ENCODE data around the gene CYSLTR2.

CYSLTR2 gene

DNA sequence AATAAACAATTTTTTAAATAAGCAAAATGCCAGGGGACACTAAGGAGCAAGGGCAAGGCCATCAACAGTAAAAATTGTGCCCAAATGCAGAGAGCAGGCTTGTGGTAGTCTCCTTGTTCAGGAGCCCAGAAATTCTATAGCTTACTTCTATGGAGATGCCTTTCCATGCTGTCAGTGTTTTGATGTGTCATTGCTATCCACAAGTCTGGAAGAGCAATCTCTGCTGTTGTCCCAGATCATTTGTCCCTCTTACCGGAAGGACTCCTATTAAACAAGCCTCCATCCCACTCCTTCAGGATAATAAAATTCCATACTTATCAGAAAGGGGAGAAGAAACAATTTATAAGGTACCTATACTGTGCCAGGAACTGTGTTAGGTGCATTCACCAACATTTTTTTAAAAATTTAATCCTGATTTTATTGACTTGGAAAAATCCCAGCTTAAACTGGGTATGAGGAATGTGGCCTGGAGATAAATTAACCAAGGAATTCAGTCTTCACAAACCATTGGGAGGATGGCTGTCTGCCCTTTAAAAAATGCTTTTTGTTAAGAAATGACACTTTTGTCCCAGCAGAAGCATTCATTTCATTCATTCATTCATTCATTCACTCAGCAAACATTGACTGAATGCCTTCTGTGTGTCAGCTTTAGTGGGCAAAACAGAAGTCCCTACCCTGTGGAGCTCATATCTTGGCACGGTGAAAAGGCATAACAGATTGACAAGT lies 26.8 kb upstream of the CYSLTR2 start:
- no peak for DNase-seq (ENCODE audit: low read depth, low spot score)
- Histone ChIP-seq H3K4me3 (no peak overlapping the region), H3K36me3 (ENCODE audit: insufficient read depth, low read length) (no peaks in the 10 kb centered on the region), H3K9ac (ENCODE audit: insufficient read length) (no peak overlapping the region), H3K27ac (no peak overlapping the region), H3K9me3 (ENCODE audit: low read depth, low read length) (no peaks in the 10 kb centered on the region)
- no peak for TF ChIP-seq EZH2 (IDR thresholded peaks at IDR 0.05)
- no peak for TF ChIP-seq POLR2AphosphoS5 (IDR thresholded peaks at IDR 0.05; ENCODE audit: borderline replicate concordance, low read depth, low read length)
- TF ChIP-seq FOXP2 (optimal IDR thresholded peaks at IDR 0.05; ENCODE audit: control extremely low read depth, extremely low read length, insufficient read depth): no peak

DNA sequence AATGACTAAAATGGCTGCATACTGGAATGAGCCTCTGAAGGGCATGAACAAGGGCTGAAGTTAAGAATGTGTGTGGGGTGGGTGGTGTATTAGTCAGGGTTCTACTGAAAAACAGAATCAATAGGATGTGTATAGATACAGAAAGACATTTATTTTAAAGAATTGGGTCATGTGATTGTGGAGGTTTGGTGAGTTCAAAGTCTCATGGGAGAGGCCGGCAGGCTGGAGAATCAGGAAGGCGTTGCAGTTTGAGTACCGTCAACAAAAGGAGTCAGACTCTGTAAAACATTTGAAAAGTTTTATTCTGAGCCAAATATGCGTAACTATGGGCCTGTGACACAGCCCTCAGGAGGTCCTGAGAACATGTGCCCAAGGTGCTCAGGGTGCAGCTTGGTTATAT lies 24.5 kb upstream of the CYSLTR2 start:
- H3K9me3 ChIP-seq (ENCODE audit: low read depth, low read length): no peaks in the 10 kb centered on the region
- TF ChIP-seq FOXP2 (optimal IDR thresholded peaks at IDR 0.05; ENCODE audit: control extremely low read depth, extremely low read length, insufficient read depth) (no peak), EZH2 (IDR thresholded peaks at IDR 0.05) (no peak), POLR2AphosphoS5 (IDR thresholded peaks at IDR 0.05; ENCODE audit: borderline replicate concordance, low read depth, low read length) (no peak)

DNA sequence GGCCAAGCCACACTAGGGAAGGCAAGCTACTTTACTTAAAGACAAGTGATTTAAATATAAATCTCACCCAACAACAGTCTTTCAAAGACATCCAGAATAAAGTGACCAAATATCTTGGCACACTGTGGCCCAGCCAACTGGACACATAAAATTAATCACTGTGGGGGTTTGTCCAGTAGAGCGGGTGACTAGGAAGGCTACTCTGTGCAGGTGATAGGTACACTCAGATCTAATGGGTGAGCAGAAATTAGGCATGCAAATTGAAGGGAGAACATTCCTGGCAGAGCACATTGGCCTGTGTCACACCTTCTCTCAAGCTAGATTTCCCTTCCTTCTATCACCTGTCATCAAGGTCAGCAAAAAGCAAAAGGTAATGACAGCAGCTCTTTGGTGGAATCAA lies 23.4 kb upstream of the CYSLTR2 start:
- H3K27ac ChIP-seq: no peak overlapping the region
- H3K4me3 ChIP-seq: no peak overlapping the region
- no peaks in the 10 kb centered on the region for H3K9me3 ChIP-seq (ENCODE audit: low read depth, low read length)
- no peak for DNase-seq (ENCODE audit: low read depth, low spot score)
- TF ChIP-seq POLR2AphosphoS5 (IDR thresholded peaks at IDR 0.05; ENCODE audit: borderline replicate concordance, low read depth, low read length) (no peak), FOXP2 (optimal IDR thresholded peaks at IDR 0.05; ENCODE audit: control extremely low read depth, extremely low read length, insufficient read depth) (no peak), EZH2 (IDR thresholded peaks at IDR 0.05) (no peak)
- no peaks in the 10 kb centered on the region for H3K36me3 ChIP-seq (ENCODE audit: insufficient read depth, low read length)
- no peak overlapping the region for H3K9ac ChIP-seq (ENCODE audit: insufficient read length)

More for the DNA sequence above, 24.5 kb upstream of the CYSLTR2 start:
- no peak for DNase-seq (ENCODE audit: low read depth, low spot score)
- Histone ChIP-seq H3K36me3 (ENCODE audit: insufficient read depth, low read length) (no peaks in the 10 kb centered on the region), H3K4me3 (no peak overlapping the region), H3K9ac (ENCODE audit: insufficient read length) (no peak overlapping the region), H3K27ac (no peak overlapping the region)

DNA sequence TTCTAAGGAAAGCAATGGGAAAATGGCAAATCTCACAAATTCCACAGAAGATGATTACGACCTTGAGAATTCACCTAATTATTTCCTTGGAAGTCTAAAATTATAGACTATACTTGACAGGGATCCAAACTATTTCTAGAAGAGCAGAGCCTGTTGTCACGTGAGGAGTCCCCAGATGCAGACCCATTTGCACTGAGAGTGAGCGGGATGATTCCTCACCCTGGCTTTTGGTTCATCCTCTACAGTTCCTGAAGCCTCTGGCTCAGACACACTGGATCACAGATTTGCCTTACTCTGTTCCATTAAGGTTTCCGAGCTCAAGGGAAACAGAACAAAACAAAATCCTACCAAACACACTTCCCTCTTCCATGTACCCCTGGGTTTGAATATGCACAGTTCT lies 23.0 kb upstream of the CYSLTR2 start:
- DNase-seq (ENCODE audit: low read depth, low spot score): no peak
- H3K9me3 ChIP-seq (ENCODE audit: low read depth, low read length): no peaks in the 10 kb centered on the region
- no peak overlapping the region for H3K27ac ChIP-seq
- no peak overlapping the region for H3K4me3 ChIP-seq
- TF ChIP-seq FOXP2 (optimal IDR thresholded peaks at IDR 0.05; ENCODE audit: control extremely low read depth, extremely low read length, insufficient read depth): no peak
- TF ChIP-seq POLR2AphosphoS5 (IDR thresholded peaks at IDR 0.05; ENCODE audit: borderline replicate concordance, low read depth, low read length): no peak
- TF ChIP-seq EZH2 (IDR thresholded peaks at IDR 0.05): no peak
- H3K9ac ChIP-seq (ENCODE audit: insufficient read length): no peak overlapping the region
- no peaks in the 10 kb centered on the region for H3K36me3 ChIP-seq (ENCODE audit: insufficient read depth, low read length)

DNA sequence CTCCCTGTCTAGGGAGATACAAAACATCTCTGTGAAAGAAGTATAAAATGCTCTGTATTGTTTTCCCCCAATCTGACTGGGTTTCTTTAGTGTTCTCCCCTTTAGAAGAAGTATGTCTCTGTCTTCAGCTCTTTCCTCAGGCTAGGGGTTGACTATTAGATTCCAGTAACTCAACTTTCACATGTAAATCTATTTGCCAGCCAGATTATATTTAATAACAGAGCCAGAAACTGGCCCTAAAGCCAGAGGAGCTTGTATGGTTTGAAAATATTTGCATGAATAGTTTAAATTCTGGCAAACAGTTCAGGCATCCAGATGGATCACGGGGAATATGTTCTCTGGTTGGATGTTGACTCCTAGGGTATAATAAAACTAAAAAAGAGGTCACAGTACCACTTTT lies 22.3 kb upstream of the CYSLTR2 start:
- Histone ChIP-seq H3K27ac (no peak overlapping the region), H3K36me3 (ENCODE audit: insufficient read depth, low read length) (no peaks in the 10 kb centered on the region), H3K9ac (ENCODE audit: insufficient read length) (no peak overlapping the region), H3K9me3 (ENCODE audit: low read depth, low read length) (no peaks in the 10 kb centered on the region), H3K4me3 (no peak overlapping the region)
- TF ChIP-seq FOXP2 (optimal IDR thresholded peaks at IDR 0.05; ENCODE audit: control extremely low read depth, extremely low read length, insufficient read depth) (no peak), POLR2AphosphoS5 (IDR thresholded peaks at IDR 0.05; ENCODE audit: borderline replicate concordance, low read depth, low read length) (no peak), EZH2 (IDR thresholded peaks at IDR 0.05) (no peak)
- no peak for DNase-seq (ENCODE audit: low read depth, low spot score)

DNA sequence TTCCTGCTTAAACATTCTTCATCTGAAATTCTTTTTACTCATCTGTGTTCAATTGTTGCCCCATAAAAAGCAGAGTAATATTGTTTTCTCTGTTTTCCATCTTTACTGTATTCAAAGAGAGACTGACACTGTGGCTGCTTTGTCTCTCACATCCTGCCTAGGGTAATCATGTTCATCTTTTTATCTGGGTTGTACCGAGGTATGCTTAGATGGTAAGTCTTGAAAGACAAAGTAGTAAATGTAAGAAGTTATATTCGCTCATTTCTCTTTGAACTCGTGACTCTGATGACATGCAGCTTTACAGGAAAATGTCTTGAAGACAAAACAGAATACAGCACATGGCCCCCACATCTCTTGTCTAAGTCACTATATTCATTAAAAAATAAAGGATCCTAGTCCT lies 20.0 kb upstream of the CYSLTR2 start:
- no peak for DNase-seq (ENCODE audit: low read depth, low spot score)

DNA sequence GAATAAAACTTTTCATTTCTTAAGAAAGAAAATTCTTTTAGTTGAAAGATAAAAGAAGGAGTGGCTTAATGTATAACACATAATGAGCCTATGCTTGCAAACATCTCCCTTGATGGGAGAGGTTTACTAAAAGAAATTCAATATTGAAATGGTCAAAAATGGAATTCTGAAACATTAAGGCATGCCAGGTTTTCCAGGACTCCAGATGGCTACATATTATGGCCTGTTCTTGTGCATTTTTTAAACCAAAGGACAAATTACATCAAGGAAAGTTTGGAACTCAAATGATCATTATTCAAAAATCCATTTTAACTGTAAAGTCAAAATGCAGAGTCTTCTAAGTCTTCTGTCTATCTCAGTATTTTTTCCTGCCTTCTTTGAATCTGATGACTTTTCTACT lies 19.1 kb upstream of the CYSLTR2 start:
- TF ChIP-seq EZH2 (IDR thresholded peaks at IDR 0.05) (no peak), POLR2AphosphoS5 (IDR thresholded peaks at IDR 0.05; ENCODE audit: borderline replicate concordance, low read depth, low read length) (no peak), FOXP2 (optimal IDR thresholded peaks at IDR 0.05; ENCODE audit: control extremely low read depth, extremely low read length, insufficient read depth) (no peak)
- no peak overlapping the region for H3K27ac ChIP-seq
- no peaks in the 10 kb centered on the region for H3K9me3 ChIP-seq (ENCODE audit: low read depth, low read length)
- no peaks in the 10 kb centered on the region for H3K36me3 ChIP-seq (ENCODE audit: insufficient read depth, low read length)
- H3K4me3 ChIP-seq: no peak overlapping the region
- no peak for DNase-seq (ENCODE audit: low read depth, low spot score)
- no peak overlapping the region for H3K9ac ChIP-seq (ENCODE audit: insufficient read length)

More for the DNA sequence above, 20.0 kb upstream of the CYSLTR2 start:
- Histone ChIP-seq H3K9me3 (ENCODE audit: low read depth, low read length) (no peaks in the 10 kb centered on the region), H3K27ac (no peak overlapping the region), H3K4me3 (no peak overlapping the region), H3K9ac (ENCODE audit: insufficient read length) (no peak overlapping the region), H3K36me3 (ENCODE audit: insufficient read depth, low read length) (no peaks in the 10 kb centered on the region)
- no peak for TF ChIP-seq EZH2 (IDR thresholded peaks at IDR 0.05)
- TF ChIP-seq POLR2AphosphoS5 (IDR thresholded peaks at IDR 0.05; ENCODE audit: borderline replicate concordance, low read depth, low read length): no peak
- TF ChIP-seq FOXP2 (optimal IDR thresholded peaks at IDR 0.05; ENCODE audit: control extremely low read depth, extremely low read length, insufficient read depth): no peak

DNA sequence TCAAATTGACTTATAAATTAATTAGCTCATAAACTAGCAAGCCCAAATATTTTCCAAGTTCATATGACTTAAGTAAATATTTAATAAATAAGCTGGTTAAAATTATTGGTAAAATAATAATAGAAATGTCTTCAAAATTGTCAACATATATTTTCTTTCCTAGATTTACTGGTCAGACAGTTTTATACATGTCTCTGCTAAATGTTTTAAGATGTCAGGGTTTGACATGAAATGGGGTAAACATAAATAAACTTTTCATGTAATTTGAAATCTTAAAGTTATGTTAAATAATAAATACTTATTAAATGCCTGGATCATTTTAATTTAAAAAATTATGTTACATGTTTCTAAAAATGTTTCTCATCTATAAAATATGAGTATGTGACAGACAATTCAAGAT lies 18.3 kb upstream of the CYSLTR2 start:
- Histone ChIP-seq H3K4me3 (no peak overlapping the region), H3K36me3 (ENCODE audit: insufficient read depth, low read length) (no peaks in the 10 kb centered on the region), H3K9ac (ENCODE audit: insufficient read length) (no peak overlapping the region), H3K27ac (no peak overlapping the region), H3K9me3 (ENCODE audit: low read depth, low read length) (no peaks in the 10 kb centered on the region)
- no peak for TF ChIP-seq POLR2AphosphoS5 (IDR thresholded peaks at IDR 0.05; ENCODE audit: borderline replicate concordance, low read depth, low read length)
- TF ChIP-seq EZH2 (IDR thresholded peaks at IDR 0.05): no peak
- TF ChIP-seq FOXP2 (optimal IDR thresholded peaks at IDR 0.05; ENCODE audit: control extremely low read depth, extremely low read length, insufficient read depth): no peak
- no peak for DNase-seq (ENCODE audit: low read depth, low spot score)

DNA sequence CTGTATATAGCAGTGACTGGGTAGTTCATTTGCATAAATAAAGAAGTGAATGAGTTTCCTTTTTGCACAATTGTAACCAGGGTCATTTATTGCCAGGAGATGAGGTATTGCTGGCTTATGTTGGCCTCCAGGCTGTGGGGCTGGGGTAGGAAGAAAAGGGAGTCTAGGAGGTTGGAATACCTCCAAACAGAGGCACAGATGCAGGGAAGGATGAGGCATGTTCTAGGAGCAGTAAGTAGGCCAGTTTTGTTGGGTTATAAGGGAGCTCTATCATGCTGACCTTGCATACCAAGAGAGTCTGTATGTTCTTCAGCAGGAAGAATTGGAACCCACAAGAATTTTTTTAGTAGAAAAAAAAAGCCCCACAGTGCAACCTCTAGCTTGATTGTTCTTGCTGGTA lies 17.2 kb upstream of the CYSLTR2 start:
- no peak for DNase-seq (ENCODE audit: low read depth, low spot score)
- H3K4me3 ChIP-seq: no peak overlapping the region
- no peak overlapping the region for H3K27ac ChIP-seq
- no peaks in the 10 kb centered on the region for H3K36me3 ChIP-seq (ENCODE audit: insufficient read depth, low read length)
- H3K9ac ChIP-seq (ENCODE audit: insufficient read length): no peak overlapping the region
- TF ChIP-seq FOXP2 (optimal IDR thresholded peaks at IDR 0.05; ENCODE audit: control extremely low read depth, extremely low read length, insufficient read depth) (no peak), EZH2 (IDR thresholded peaks at IDR 0.05) (no peak), POLR2AphosphoS5 (IDR thresholded peaks at IDR 0.05; ENCODE audit: borderline replicate concordance, low read depth, low read length) (no peak)
- H3K9me3 ChIP-seq (ENCODE audit: low read depth, low read length): no peaks in the 10 kb centered on the region
